Natural killer cell (primary cell): ENCODE data around the gene PDCD4. TPM values are rescaled to one million over a fixed set of nuclear protein-coding genes. Genes with fewer than 3 reads are reported as not detected.

Source experiments
- ATAC-seq, 3 donors: fragments of 150-1000 bp in 2 of 3; fragments of 200-7000 bp in 1 of 3; cut with Tn5 transposase; 1 replicate in 1 of 3; 2 replicates in 2 of 3; pipeline ENCODE4 v1.10.0; 2021; ENCODE audit warnings: mild to moderate bottlenecking in 2 of 3, moderate library complexity in 2 of 3
- DNase-seq, 2 donors: peaks; one replicate each; pipeline versions ENCODE4 v3.0.0 to v3.0.0-alpha.2; 2013 to 2021; ENCODE audit warnings: mixed read lengths in 1 of 2
- H3K27ac ChIP-seq: one replicate; pipeline ENCODE4 v1.5.1; 2013; ENCODE audit warnings: mild to moderate bottlenecking, low read length
- H3K27me3 ChIP-seq: one replicate; pipeline ENCODE4 v1.6.1; 2013; ENCODE audit warnings: low read length; ENCODE audit not compliant: control insufficient read depth, insufficient read depth
- H3K36me3 ChIP-seq: one replicate; pipeline ENCODE4 v1.6.1; 2013; ENCODE audit warnings: low read length; ENCODE audit not compliant: control insufficient read depth, insufficient read depth
- H3K4me1 ChIP-seq: one replicate; pipeline ENCODE4 v1.6.1; 2013; ENCODE audit warnings: low read length; ENCODE audit not compliant: control insufficient read depth, insufficient read depth
- H3K4me3 ChIP-seq: one replicate; pipeline ENCODE4 v1.5.1; 2013; ENCODE audit warnings: low read length
- H3K9me3 ChIP-seq: one replicate; pipeline ENCODE4 v1.6.1; 2013; ENCODE audit warnings: low read length; ENCODE audit not compliant: control insufficient read depth, insufficient read depth
- H3K27ac Mint-ChIP-seq, 2 donors: one replicate each; pipeline ENCODE4 v1.8.0; 2022; ENCODE audit warnings: mild to moderate bottlenecking in 2 of 2, mixed read lengths in 2 of 2, moderate library complexity in 1 of 2
- H3K27me3 Mint-ChIP-seq, 2 donors: one replicate each; pipeline ENCODE4 v1.8.0; 2022; ENCODE audit warnings: low read depth in 2 of 2, mixed read lengths in 2 of 2
- H3K36me3 Mint-ChIP-seq: one replicate; pipeline ENCODE4 v1.8.0; 2022; ENCODE audit warnings: mixed read lengths
- H3K4me1 Mint-ChIP-seq, 2 donors: one replicate each; pipeline ENCODE4 v1.8.0; 2022; ENCODE audit warnings: mixed read lengths in 2 of 2
- H3K4me3 Mint-ChIP-seq: one replicate; pipeline ENCODE4 v1.8.0; 2022; ENCODE audit warnings: mild to moderate bottlenecking, moderate library complexity, mixed read lengths
- H3K9me3 Mint-ChIP-seq, 2 donors: one replicate each; pipeline ENCODE4 v1.8.0; 2022; ENCODE audit warnings: mixed read lengths in 2 of 2
- CTCF ChIP-seq: fragments of 200-600 bp; IDR thresholded peaks from one replicate; pipeline ENCODE4 v1.8.0; 2022; ENCODE audit warnings: antibody characterized with exemption
- WGBS: methylation state at CpG from one replicate; pipeline ENCODE4 v1.1.7; 2013; ENCODE audit warnings: missing lambda C conversion rate; ENCODE audit not compliant: insufficient coverage; 5-methylcytosine and 5-hydroxymethylcytosine counted together
- intact Hi-C: fragments of 100-400 bp; cut with micrococcal nuclease; formaldehyde crosslinking; loops from one replicate; pipeline ENCODE4 v1.14.2; 2022
- total RNA-seq, 4 donors: library from RNA; stranded (reverse); fragments of 120-200 nt in 1 of 4; gene quantifications; one replicate each; pipeline versions ENCODE4 v1.2.3 to v1.2.4, GENCODE V29; 2013 to 2022

Gene PDCD4
- total RNA-seq, 3 donors from 2014 or later (not counting 1 experiment from before 2014, with no cell fraction given) = 199 to 241 (median 222) TPM

GRCh38 chr10:110833234-110833940 is 38.3 kb upstream of the PDCD4 start:
- no peak overlapping the region for H3K27ac Mint-ChIP-seq
- H3K4me1 Mint-ChIP-seq = peaks cover 0 to 6% of the 10 kb centered on the region in 2 donors
- Histone ChIP-seq H3K4me1 (peaks cover 5% of the 10 kb centered on the region), H3K4me3 (no peak overlapping the region), H3K27me3 (no peaks in the 10 kb centered on the region), H3K36me3 (no peaks in the 10 kb centered on the region), H3K27ac (no peak overlapping the region), H3K9me3 (no peaks in the 10 kb centered on the region)
- H3K27me3 Mint-ChIP-seq = no peaks in the 10 kb centered on the region
- H3K36me3 Mint-ChIP-seq = no peaks in the 10 kb centered on the region
- 97% methylated on average over 11 of the region's 13 CpGs for WGBS
- TF ChIP-seq CTCF = no peak
- ATAC-seq = no peak
- no peak overlapping the region for H3K4me3 Mint-ChIP-seq
- no peaks in the 10 kb centered on the region for H3K9me3 Mint-ChIP-seq
- intact Hi-C loops = no loop called here
- peak in 1 of 2 donors; percentile 30 for DNase-seq

GRCh38 chr10:110833941-110834628 is 37.6 kb upstream of the PDCD4 start:
- Mint-ChIP-seq H3K4me3 (no peak overlapping the region), H3K27me3 (no peaks in the 10 kb centered on the region), H3K27ac (no peak overlapping the region), H3K9me3 (no peaks in the 10 kb centered on the region), H3K36me3 (no peaks in the 10 kb centered on the region), H3K4me1 (peaks cover 0 to 6% of the 10 kb centered on the region in 2 donors)
- Histone ChIP-seq H3K9me3 (no peaks in the 10 kb centered on the region), H3K27me3 (no peaks in the 10 kb centered on the region), H3K36me3 (no peaks in the 10 kb centered on the region), H3K27ac (no peak overlapping the region), H3K4me1 (peaks cover 5% of the 10 kb centered on the region), H3K4me3 (no peak overlapping the region)
- intact Hi-C loops = no loop called here
- DNase-seq = no peak
- peak in 1 of 3 donors; percentile 32 for ATAC-seq
- no peak for TF ChIP-seq CTCF
- WGBS = 97% methylated on average over 14 of the region's 14 CpGs

GRCh38 chr10:110834629-110835301 is 37.0 kb upstream of the PDCD4 start:
- H3K27ac ChIP-seq = no peak overlapping the region
- no peaks in the 10 kb centered on the region for H3K27me3 ChIP-seq
- H3K36me3 ChIP-seq = no peaks in the 10 kb centered on the region
- Mint-ChIP-seq H3K36me3 (no peaks in the 10 kb centered on the region), H3K27ac (no peak overlapping the region), H3K4me1 (peaks cover 0 to 6% of the 10 kb centered on the region in 2 donors), H3K27me3 (no peaks in the 10 kb centered on the region), H3K9me3 (no peaks in the 10 kb centered on the region), H3K4me3 (no peak overlapping the region)
- intact Hi-C loops = no loop called here
- H3K4me3 ChIP-seq = no peak overlapping the region
- DNase-seq (peak in 1 of 2 donors; percentile 71), ATAC-seq (no peak)
- no peak for TF ChIP-seq CTCF
- no peaks in the 10 kb centered on the region for H3K9me3 ChIP-seq
- 69% methylated on average over 6 of the region's 6 CpGs for whole genome bisulfite sequencing
- H3K4me1 ChIP-seq = peaks cover 5% of the 10 kb centered on the region
